Epidermal melanocyte (primary cell): ENCODE measurements around the gene CCL21.

Source experiments
- DNase-seq: peaks from one replicate; pipeline ENCODE4 v3.0.0; 2011; ENCODE audit warnings: low spot score; ENCODE audit not compliant: insufficient read length

Gene CCL21

DNA sequence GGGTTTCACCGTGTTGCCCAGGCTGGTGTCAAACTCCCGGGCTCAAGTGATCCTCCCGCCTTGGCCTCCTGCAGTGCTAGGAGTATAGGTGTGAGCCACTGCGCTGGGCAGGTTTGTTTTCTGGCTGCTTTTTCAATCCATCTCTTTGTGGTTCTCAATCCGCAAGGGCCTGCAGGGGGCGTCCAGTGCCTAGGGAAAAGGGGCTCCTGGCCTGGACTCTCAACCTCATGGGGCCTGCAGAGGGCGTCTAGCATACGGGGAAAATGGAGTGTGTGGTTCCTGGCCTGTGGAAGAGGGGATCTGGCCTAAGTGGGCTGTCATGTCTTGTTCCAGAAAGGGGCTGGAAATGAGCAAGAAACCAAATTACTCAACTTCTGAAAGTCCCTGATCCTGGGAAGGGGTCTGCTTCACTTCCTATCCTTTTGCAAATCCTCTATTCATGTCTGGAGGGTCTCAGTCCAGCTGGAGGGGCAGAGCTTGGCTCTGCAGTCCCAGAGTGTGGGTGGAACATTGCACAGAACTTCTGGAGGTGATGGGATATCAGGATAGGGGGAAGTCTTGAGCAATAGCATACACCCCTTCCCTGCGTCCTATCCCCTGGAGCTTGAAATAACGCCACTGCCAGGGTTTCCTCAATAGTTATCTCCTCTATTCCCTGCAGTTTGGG lies 34.8 kb downstream of the CCL21 start:
- DNase-seq = peak; percentile 62

DNA sequence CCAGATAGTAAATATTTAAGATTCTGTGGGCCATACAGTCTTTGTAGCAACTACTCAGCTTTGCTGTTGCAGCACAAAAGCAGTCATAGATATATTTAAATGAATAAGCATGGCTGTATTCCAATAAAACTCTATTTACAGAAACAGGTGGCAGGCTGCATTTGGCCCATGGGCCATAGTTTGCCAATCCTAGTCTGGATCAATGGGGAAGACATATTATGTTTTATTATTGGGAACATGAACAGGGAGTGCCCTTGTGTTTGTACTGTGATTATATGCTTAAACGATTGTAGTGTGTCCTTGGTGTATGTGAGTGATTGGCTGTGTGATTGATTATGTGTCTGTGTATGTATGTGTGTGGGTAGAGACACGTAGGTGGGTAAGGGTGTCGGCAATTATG lies 35.5 kb downstream of the CCL21 start:
- DNase-seq = no peak

DNA sequence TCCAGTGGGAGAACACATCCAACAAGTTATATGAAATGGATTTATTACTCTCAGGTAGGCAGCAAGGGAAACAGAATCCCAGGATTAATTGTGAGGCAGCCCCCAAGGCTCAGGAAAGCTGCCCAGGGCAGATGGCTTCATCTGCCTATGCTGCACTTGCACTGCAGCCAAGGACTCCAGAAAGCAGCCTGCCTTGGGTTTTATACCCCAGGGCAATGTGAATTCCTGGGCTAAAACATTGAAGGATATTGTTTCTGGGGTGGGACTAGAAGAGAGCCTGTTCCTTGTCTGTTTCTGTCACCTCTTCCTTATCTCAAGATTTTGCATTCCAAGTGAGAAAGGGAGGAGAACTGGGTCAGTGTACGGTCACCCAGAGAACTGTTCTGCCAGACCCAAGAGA lies 38.6 kb downstream of the CCL21 start:
- no peak for DNase-seq

DNA sequence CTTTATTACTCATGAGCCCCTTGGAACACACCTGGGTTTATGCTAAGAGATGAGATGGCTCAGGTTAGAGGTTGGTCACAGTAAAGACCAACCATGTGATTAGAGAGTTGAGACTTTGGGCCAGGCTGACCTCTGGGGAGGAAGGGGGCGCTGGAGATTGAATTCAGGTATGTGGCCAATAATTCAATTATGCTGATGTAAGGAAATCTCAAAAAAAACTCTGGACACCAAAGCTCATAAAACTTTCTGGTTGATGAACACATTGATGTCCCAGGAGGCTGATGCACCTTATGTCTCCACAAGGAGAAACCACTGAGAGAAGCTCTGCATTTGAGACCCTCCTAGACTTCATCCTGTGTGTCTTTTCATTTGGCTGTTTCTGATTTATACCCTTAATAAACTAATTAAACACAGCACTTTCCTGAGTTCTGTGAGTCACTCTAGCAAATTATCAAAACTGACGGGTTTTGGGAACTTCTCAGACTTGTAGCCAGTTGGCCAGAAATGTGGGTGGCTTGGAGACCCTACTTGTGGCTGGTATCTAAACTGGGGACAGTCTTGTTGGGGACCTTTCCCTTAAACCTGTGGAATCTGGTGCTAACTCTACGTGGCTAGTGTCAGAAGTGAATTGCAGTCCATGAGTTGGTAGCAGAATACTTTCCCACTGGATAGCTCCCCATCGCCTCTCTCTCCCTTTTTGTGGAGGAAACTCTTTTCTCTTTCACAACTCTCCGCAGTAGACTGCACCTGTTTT lies 40.0 kb downstream of the CCL21 start:
- DNase-seq = no peak

DNA sequence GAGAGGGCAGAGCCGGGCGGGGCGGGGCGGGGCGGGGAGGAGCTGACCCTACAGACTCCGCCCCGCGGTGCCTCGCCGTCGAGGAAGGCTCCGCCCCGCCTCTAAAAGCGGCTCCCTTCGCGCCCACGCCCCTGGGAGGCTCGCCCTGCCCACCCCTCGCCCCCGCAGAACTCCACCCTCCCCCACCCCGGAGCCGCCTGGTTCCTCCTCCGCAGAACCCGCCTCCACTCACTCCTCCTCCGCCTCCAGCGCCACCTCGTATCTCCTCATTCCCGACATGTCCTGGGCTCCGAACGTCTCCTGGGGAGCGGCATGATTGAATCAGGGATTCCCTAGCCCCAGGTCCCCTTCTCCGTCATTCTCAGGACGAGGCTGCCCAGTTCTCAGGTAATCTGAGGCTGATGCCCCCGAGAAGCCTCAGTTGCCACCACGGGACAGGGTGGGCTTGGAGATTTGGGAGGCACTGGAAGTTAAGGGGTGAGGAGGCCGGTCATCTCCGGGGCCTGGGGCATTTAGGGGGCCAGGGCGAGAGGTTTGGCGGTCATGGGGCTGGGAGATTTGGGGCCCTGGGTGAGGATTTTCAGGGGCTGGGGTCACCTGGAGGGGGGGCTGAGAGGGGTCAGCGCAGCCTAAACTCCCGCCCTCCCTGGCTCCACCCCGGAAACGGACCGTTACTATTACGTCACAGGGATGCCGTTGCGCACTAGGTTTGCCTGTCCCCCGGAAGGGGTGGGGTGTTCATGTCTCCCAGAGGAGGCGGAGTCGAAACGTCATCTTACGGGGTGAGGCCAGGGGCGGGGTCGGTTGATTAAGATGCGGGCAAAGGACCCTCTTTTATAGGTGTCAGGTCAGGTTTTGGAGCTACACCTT lies 44.3 kb downstream of the CCL21 start:
- DNase-seq = peak; percentile 96

DNA sequence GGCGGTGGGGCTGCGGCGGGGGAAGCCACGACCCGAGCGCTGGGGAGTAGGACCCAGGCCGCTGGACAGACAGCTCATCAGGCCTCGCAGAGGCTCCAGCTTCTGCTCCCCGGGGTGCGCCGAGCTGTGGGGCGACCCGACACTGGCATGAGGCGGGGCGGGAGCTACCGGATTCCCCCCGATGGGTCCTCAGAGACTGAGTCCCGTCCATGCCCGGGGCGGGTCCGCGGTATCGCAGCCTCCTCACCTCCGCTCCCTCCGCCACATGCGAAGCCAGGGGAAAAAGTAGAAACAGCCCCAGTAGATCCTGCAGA lies 44.9 kb downstream of the CCL21 start:
- DNase-seq = no peak

DNA sequence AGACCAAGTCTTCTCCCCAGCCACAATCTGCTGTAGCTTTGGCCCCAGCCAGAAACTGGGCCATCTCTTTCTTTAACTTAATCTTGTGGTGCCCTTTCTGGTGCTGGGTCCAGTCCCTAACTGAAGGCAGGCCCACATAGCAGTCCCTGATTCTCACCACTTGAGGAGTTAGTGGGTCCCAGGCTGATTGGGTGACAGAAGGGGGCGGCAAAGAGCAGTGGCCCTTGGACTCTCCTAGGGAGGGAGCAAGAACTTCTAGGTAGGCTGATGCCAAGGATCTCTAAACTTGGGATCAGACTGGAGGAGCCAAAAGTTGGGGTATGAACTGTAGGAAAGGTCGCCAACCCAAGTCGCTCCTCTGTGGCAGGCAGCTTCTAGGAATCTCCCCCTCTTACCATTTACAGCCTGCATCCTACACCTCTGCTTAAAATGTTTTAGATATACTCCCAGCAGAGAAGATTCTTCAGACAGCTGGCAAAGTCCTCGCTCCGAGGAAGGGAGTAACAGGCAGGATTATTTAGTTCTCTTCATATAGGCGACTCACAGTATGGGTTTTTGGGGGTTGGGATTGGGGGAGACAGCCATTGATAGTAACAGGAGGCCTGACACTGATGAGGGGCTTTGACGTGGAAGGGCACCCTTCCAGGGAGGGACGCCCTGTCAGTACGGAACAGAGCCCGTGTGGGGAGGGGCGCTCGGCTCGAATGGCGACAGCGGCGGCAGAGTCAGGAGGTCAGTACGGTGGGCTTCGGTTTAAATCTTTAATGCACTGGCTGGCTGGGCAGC lies 45.5 kb downstream of the CCL21 start:
- DNase-seq = peak; percentile 73

DNA sequence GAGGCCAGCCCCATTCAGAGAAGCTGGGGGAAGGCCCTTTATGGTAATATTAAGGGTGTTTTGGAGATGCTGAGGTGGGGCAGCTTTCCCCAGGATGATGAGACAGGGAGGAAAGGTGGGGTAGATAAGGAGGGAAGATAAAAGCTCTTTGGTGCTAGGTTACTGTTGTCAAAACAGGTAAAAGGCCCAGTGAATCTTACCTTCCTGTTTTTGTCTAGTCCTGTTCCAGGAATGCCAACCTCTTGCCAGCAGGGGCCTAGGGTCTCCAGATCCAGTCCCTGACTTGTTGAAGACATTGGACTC lies 46.7 kb downstream of the CCL21 start:
- DNase-seq = no peak

DNA sequence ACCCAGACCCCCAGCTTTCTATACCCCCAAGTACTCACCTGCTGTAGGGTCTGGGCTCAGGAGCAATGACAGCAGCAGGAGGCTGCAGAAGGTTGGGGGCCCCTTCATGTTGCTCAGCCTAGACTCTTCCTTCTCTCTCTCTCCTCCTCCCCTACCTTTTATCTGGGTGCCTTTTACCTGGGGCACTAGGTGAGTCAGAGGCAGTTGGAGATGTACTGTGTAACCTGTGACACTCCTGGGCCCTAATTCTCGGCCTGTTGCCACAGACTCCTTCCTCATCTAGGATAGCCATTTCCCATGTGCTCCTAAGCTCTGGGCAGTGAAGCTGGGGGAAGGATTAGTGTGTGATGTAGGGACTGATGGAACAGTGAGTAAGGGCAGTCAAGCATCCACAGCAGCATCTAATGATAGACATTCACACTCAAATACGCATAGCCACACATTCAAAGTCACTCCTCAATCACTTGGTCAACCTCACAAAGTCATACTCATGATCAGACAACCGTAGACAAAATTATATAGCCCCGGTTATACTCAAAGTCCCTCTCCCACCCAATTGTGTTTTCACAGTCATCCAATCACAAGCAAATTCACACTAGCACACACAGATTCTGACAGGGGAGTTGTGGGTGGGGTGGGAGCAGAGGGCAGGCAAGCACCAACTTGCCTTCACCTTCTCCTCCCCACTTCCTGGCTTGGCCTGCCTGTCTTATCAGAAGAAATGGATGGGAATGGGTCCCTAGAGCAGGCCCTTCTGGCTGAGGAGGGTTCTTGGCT lies 47.2 kb downstream of the CCL21 start, which contains the start of gene CCL27:
Gene CCL27 (minus strand): TSS at position 132 of the 777 bp plus-strand sequence. CDS start 24 bp downstream, at position 108.
- no peak for DNase-seq

DNA sequence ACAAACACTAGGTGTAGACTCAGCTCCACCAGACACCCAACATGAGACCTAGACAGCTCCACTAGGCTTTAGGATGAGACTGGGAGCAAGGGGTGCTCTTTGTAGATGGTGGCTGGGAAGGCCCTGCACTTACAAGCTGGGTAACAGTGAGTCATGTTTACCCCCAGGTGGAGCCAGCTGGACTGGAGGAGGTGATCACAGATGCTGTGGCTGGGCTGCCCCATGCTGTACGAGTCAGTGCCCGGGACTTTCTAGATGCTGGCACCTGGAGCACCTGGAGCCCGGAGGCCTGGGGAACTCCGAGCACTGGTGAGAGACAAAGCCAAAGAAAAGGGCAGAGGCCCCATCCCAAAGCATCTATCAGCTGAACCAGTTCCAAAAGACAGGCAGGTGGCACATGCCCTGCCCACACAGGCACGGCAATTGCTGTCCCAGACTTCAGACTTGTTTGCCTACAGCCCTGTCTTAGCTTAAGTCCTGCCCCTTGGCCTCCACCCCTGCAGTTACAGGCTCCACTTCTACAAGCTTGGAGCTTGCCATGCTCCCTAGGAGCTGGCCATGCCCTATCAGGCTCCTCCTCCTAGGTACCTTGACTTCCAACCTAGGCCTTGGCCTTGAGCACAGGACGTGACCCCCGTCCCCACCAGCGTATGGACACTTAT lies 50.2 kb downstream of the CCL21 start:
- no peak for DNase-seq
